ENCODE data around the gene ORC3. TPM values are rescaled to one million over a fixed set of nuclear protein-coding genes. Genes with fewer than 3 reads are reported as not detected.
A peak's percentile ranks its signal among the peaks of the same experiment; 100 is the strongest.
"Not testable (repeated sequence)": the region's sequence is repeated elsewhere in the genome, so short reads cannot be mapped to it uniquely, and the experiment has no call there.

The ORC3 gene
- total RNA-seq, 2 experiments from 2014 or later: 35.8 to 36.6 TPM

DNA sequence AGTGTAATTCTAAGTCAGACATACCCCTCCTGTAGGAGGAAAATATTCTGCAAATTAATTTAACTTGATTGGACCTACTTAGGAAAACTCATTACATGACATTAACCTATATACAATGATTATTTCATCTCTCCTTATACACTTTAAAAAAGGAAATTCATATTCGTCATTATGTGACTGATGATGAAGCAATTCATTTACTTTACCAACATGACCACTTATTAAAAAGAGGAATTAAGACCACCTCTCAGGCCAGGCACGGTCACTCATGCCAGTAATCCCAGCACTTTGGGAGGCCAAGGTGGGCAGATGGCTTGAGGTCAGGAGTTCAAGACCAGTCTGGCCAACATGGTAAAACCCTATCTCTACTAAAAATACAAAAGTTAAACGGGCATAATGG, 100.5 kb downstream of the ORC3 start:
- TF ChIP-seq, protein P1, sequence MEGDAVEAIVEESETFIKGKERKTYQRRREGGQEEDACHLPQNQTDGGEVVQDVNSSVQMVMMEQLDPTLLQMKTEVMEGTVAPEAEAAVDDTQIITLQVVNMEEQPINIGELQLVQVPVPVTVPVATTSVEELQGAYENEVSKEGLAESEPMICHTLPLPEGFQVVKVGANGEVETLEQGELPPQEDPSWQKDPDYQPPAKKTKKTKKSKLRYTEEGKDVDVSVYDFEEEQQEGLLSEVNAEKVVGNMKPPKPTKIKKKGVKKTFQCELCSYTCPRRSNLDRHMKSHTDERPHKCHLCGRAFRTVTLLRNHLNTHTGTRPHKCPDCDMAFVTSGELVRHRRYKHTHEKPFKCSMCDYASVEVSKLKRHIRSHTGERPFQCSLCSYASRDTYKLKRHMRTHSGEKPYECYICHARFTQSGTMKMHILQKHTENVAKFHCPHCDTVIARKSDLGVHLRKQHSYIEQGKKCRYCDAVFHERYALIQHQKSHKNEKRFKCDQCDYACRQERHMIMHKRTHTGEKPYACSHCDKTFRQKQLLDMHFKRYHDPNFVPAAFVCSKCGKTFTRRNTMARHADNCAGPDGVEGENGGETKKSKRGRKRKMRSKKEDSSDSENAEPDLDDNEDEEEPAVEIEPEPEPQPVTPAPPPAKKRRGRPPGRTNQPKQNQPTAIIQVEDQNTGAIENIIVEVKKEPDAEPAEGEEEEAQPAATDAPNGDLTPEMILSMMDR (IDR thresholded peaks at IDR 0.05): no peak
- Mint-ChIP-seq H3K9me3 (no peaks in the 10 kb centered on the region), H3K4me1 (ENCODE audit: low read depth) (peaks cover 77% of the 10 kb centered on the region), H3K36me3 (ENCODE audit: low read depth) (peaks cover 30% of the 10 kb centered on the region), H3K27ac (no peak overlapping the region), H3K4me3 (no peak overlapping the region), H3K27me3 (no peaks in the 10 kb centered on the region)
- DNase-seq (no peak), ATAC-seq (no peak)
- ChIA-PET POLR2A (no interaction called here), CTCF (no interaction called here)
- intact Hi-C loops (cut with micrococcal nuclease): no loop called here

DNA sequence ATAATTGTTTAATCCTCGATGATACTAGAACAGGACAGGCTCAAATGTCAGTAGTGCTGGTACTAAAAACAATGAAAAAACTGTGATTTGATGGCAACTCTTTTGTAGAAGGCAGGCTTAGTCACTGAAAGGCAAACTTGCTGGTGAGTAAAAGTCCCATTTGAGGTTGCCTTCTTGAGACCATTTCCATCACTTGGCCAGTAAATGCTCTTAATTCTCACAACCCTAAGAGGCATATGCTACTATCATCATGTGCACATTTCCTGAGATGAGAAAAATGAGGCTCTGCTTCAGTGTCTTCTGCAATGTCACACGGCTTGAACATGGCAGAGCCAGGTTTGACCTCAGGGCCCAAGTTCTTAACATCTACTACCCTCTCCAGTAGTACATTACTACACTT, 102.2 kb downstream of the ORC3 start:
- H3K36me3 Mint-ChIP-seq (ENCODE audit: low read depth): peaks cover 23% of the 10 kb centered on the region
- no peak overlapping the region for H3K27ac Mint-ChIP-seq
- TF ChIP-seq, protein P1 (IDR thresholded peaks at IDR 0.05): no peak
- ChIA-PET POLR2A (interaction anchor here (0.9 kb wide), 1 partner anchor 10 kb away, joined by 3 read pairs; no protein-coding TSS in a partner anchor), CTCF (interaction anchor here (1.2 kb wide), 1 partner anchor 36 kb away, joined by 3 read pairs; no protein-coding TSS in a partner anchor)
- intact Hi-C loops (cut with micrococcal nuclease): no loop called here
- peak; percentile 45 for ATAC-seq
- no peaks in the 10 kb centered on the region for H3K27me3 Mint-ChIP-seq
- peaks cover 73% of the 10 kb centered on the region for H3K4me1 Mint-ChIP-seq (ENCODE audit: low read depth)
- no peaks in the 10 kb centered on the region for H3K9me3 Mint-ChIP-seq
- no peak for DNase-seq
- no peak overlapping the region for H3K4me3 Mint-ChIP-seq

DNA sequence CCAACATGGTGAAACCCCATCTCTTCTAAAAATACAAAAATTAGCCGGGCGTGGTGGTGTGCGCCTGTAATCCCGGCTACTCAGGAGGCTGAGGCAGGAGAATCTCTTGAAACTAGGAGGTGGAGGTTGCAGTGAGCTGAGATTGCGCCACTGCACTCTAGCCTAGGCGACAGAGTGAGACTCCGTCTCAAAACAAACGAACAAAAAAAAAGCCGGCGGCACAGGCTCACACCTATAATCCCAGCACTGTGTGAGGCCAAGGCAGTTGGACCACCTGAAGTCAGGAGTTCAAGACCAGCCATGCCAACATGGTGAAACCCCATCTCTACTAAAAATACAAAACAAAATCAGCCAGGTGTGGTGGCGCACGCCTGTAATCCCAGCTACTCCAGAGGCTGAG, 106.9 kb downstream of the ORC3 start:
- ChIA-PET CTCF (interaction anchor here (1.0 to 1.8 kb wide), 3 partner anchors 9 to 14 kb away, joined by 3 to 6 read pairs (median 5); no protein-coding TSS in a partner anchor), POLR2A (interaction anchor here (2.2 kb wide), 1 partner anchor 12 kb away, joined by 9 read pairs; no protein-coding TSS in a partner anchor)
- peaks cover 59% of the 10 kb centered on the region for H3K4me1 Mint-ChIP-seq (ENCODE audit: low read depth)
- peaks cover 28% of the 10 kb centered on the region for H3K36me3 Mint-ChIP-seq (ENCODE audit: low read depth)
- H3K27me3 Mint-ChIP-seq, H3K4me3 Mint-ChIP-seq, H3K27ac Mint-ChIP-seq, ATAC-seq, H3K9me3 Mint-ChIP-seq, DNase-seq: not testable (repeated sequence)
- intact Hi-C loops (cut with micrococcal nuclease): loop anchor here (5.0 kb wide), 1 partner anchor 35 kb away; no protein-coding TSS in a partner anchor

DNA sequence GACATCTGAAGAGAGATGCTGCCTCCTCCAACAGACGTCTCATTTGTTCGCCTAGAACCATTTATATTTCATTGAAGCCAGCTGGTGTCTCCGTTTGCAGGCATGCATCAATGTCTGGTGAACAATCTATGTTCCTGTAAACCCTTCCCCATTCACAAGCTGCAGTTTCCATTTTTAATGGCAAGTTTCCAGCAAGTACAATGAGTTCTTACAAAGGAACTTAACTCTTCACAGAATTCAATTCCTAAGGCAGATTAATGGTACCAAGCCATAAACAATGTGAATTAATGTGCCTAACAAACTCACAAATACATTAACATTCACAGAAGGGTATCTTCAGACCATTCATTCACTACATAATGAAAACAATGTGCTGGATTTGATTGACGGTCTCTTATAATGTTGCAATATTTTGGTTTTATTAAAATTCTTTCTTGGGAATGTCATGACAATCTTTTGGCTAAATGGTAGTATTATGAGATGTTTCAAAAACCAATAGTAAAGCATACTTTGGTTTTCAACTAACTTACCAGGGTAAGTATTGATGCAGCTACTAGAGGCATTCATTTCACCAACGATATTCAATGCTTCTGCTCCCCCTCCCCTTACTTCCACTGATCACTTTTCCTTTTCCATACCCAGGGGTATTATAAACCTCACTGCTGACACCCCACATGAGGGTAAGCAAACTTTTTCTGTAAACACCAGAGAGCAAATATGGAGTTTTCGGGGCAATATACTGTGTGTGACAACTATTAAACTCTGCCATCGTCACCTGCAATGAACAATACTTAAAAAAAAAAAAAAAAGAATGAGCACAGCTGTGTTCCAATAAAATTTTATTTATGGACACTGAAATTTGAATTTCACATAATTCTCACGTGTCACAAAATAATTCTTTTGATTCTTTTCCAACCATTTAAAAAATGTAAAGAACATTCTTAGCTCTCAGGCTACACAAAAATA, 107.9 kb downstream of the ORC3 start:
- ATAC-seq (no peak), DNase-seq (no peak)
- intact Hi-C loops (cut with micrococcal nuclease): loop anchor here (1.0 to 5.0 kb wide), 3 partner anchors 16 to 107 kb away; partner anchors contain the start of gene ORC3
- Mint-ChIP-seq H3K27ac (peak overlapping the region; percentile 80), H3K4me1 (ENCODE audit: low read depth) (peaks cover 55% of the 10 kb centered on the region), H3K36me3 (ENCODE audit: low read depth) (peaks cover 28% of the 10 kb centered on the region), H3K9me3 (no peaks in the 10 kb centered on the region), H3K27me3 (no peaks in the 10 kb centered on the region), H3K4me3 (peak overlapping the region; percentile 86)
- ChIA-PET POLR2A (interaction anchor here (0.6 to 2.2 kb wide), 2 partner anchors 9 to 13 kb away, joined by 3 to 9 read pairs; no protein-coding TSS in a partner anchor), CTCF (interaction anchor here (0.7 to 1.8 kb wide), 4 partner anchors 10 to 15 kb away, joined by 3 to 6 read pairs (median 4); no protein-coding TSS in a partner anchor)
- TF ChIP-seq, protein P1 (IDR thresholded peaks at IDR 0.05): no peak

DNA sequence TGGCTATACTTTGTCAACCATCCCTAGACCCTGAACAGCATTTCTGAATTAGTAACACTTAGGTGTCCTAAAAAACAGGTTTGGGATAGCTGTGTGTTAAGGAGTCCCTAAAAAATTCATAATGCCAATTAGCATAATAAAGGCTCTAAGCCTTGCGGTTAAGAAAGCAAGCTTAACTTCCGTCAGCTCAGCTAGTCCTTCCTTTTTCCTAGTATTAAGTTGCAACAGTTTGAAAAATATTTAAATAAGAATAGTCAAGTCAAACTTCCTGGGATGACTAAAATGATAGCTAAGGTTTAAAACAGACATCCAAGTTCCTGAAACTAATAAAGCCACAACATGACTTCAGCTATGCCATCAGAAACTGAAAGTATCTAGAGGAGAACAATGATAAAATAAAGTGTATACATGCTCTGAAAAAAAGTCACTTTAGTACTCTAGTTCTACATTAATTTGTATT, 108.6 kb downstream of the ORC3 start:
- Mint-ChIP-seq H3K4me1 (ENCODE audit: low read depth) (peaks cover 50% of the 10 kb centered on the region), H3K27ac (peak overlapping the region; percentile 60), H3K36me3 (ENCODE audit: low read depth) (peaks cover 28% of the 10 kb centered on the region), H3K4me3 (peak overlapping the region; percentile 86), H3K27me3 (no peaks in the 10 kb centered on the region), H3K9me3 (no peaks in the 10 kb centered on the region)
- TF ChIP-seq, protein P1 (IDR thresholded peaks at IDR 0.05): no peak
- ChIA-PET POLR2A (interaction anchor here (0.9 to 2.2 kb wide), 3 partner anchors 14 to 58 kb away, joined by 3 to 9 read pairs (median 3); no protein-coding TSS in a partner anchor), CTCF (interaction anchor here (0.7 to 1.8 kb wide), 3 partner anchors 11 to 109 kb away, joined by 3 to 6 read pairs (median 3); no protein-coding TSS in a partner anchor)
- intact Hi-C loops (cut with micrococcal nuclease): loop anchor here (1.0 to 5.0 kb wide), 3 partner anchors 16 to 108 kb away; partner anchors contain the start of gene ORC3
- ATAC-seq: no peak
- no peak for DNase-seq
